GM12874 (cell line): ENCODE data around the gene INTS13.

Source experiments
- CTCF ChIP-seq: IDR thresholded peaks from 2 replicates; pipeline ENCODE4 v1.5.1; 2011; ENCODE audit warnings: low read depth, mild to moderate bottlenecking, control low read depth, low read length, moderate library complexity; ENCODE audit not compliant: insufficient read depth

The INTS13 gene

GRCh38 chr12:26906024-26906423 is 31.8 kb downstream of the INTS13 start:
- no peak for TF ChIP-seq CTCF

GRCh38 chr12:26896913-26897312 is 40.9 kb downstream of the INTS13 start:
- TF ChIP-seq CTCF, result no peak

GRCh38 chr12:26895672-26896071 is 42.1 kb downstream of the INTS13 start:
- TF ChIP-seq CTCF, result no peak

- no peak for TF ChIP-seq CTCF
Observed at GRCh38 chr12:26891704-26892103, 46.1 kb downstream of the INTS13 start.

- TF ChIP-seq CTCF, result no peak
Observed at GRCh38 chr12:26890784-26891183, 47.0 kb downstream of the INTS13 start.

- TF ChIP-seq CTCF, result peak; percentile 93
Observed at GRCh38 chr12:26884765-26885576, 52.8 kb downstream of the INTS13 start.

- no peak for TF ChIP-seq CTCF
Observed at GRCh38 chr12:26880625-26881024, 57.2 kb downstream of the INTS13 start.
